HepG2 (cell line): Measurements from ENCODE around the gene TBC1D7. TPM values are rescaled to one million over a fixed set of nuclear protein-coding genes. Genes with fewer than 3 reads are reported as not detected.

Experiments
- ATAC-seq: fragments of 200-7000 bp; cut with Tn5 transposase; 3 replicates; pipeline ENCODE4 v1.9.1; 2020; ENCODE audit warnings: mild to moderate bottlenecking, moderate library complexity
- BruUV-seq: library from RNA; stranded (reverse); fragments of 400-500 nt; replicated peaks from 2 replicates; lab custom pipeline; 2021; lab: Mats Ljungman, UMichigan
- CTCF ChIA-PET: fragments of 300-600 bp; formaldehyde crosslinking; extraction: SDS; loops from one replicate; lab custom pipeline; 2021; ENCODE audit warnings: low total read pairs, inconsistent platforms, low intra/inter-chr PET ratio; lab: Yijun Ruan, JAX
- POLR2A ChIA-PET: fragments of 350-600 bp; sonication (Branson Sonifier 250); formaldehyde crosslinking; loops from one replicate; lab custom pipeline; 2020; ENCODE audit warnings: antibody characterized with exemption, inconsistent platforms; lab: Yijun Ruan, JAX
- DNase-seq: peaks from one replicate; pipeline ENCODE4 v3.0.0-alpha.2; 2015; ENCODE audit warnings: low spot score
- FAIRE-seq: peaks from 3 replicates; lab custom pipeline; 2011; peaks lifted over from hg19 to GRCh38; lab: Jason Lieb, UNC
- H2AFZ ChIP-seq: one replicate; pipeline ENCODE4 v1.6.1; 2011; ENCODE audit warnings: low read length, inconsistent platforms
- H3K27ac ChIP-seq: fragments of 300-600 bp; 3 replicates; pipeline ENCODE4 v1.8.0; 2011; ENCODE audit warnings: mixed run types, mild to moderate bottlenecking, mixed read lengths, low read length, inconsistent platforms; ENCODE audit not compliant: insufficient read depth; ENCODE audit errors: extremely low read length
- H3K27me3 ChIP-seq, 2 experiments: fragments of 200-600 bp in 1 of 2; 2 replicates in 1 of 2; 3 replicates in 1 of 2; pipeline versions ENCODE4 v1.6.0 to v1.8.0; 2011; ENCODE audit warnings: low read length in 2 of 2, mild to moderate bottlenecking in 2 of 2, moderate library complexity in 2 of 2, inconsistent platforms in 1 of 2; ENCODE audit not compliant: insufficient read depth in 2 of 2, control insufficient read depth in 1 of 2
- H3K36me3 ChIP-seq, 2 experiments: fragments of 200-600 bp in 1 of 2; replicated peaks in 1 of 2; 2 replicates in 1 of 2; 3 replicates in 1 of 2; pipeline versions ENCODE4 v1.5.1 to v1.8.0; 2011; ENCODE audit warnings: low read length in 2 of 2, inconsistent platforms in 1 of 2; ENCODE audit not compliant: insufficient read depth in 2 of 2, control insufficient read depth in 1 of 2
- H3K4me1 ChIP-seq: 2 replicates; pipeline ENCODE4 v1.5.1; 2012; ENCODE audit warnings: low read length, inconsistent platforms; ENCODE audit not compliant: insufficient read depth
- H3K4me2 ChIP-seq: 2 replicates; pipeline ENCODE4 v1.6.0; 2011; ENCODE audit warnings: low read depth, low read length, inconsistent platforms
- H3K4me3 ChIP-seq, 3 experiments: fragments of 200-600 bp in 1 of 3; sonication (generic), shearing (Covaris generic) in 1 of 3; replicated peaks in 1 of 3; 2 replicates each; pipeline ENCODE4 v1.5.1; 2011 to 2016; ENCODE audit warnings: low read length in 3 of 3, inconsistent platforms in 2 of 3, low read depth in 2 of 3, mild to moderate bottlenecking in 2 of 3, control low read depth in 1 of 3, mixed read lengths in 1 of 3; ENCODE audit not compliant: insufficient read depth in 1 of 3
- H3K79me2 ChIP-seq: one replicate; pipeline ENCODE4 v1.6.1; 2011; ENCODE audit warnings: low read length, inconsistent platforms; ENCODE audit not compliant: insufficient read depth
- H3K9ac ChIP-seq: 2 replicates; pipeline ENCODE4 v1.6.0; 2011; ENCODE audit warnings: mild to moderate bottlenecking, low read depth, low read length, inconsistent platforms; ENCODE audit not compliant: insufficient read depth
- H3K9me3 ChIP-seq: 2 replicates; pipeline ENCODE4 v1.5.1; 2012; ENCODE audit warnings: mild to moderate bottlenecking, low read length
- H4K20me1 ChIP-seq: 2 replicates; pipeline ENCODE4 v1.6.0; 2011; ENCODE audit warnings: inconsistent platforms, mild to moderate bottlenecking, low read length, moderate library complexity; ENCODE audit not compliant: insufficient read depth
- MAFF ChIP-seq: IDR thresholded peaks from 2 replicates; pipeline ENCODE4 v1.6.1; 2011; ENCODE audit warnings: low read depth, low read length, improper control_type of control experiment
- MXD4 ChIP-seq: IDR thresholded peaks from 2 replicates; pipeline ENCODE4 v1.6.1; 2016; ENCODE audit warnings: mild to moderate bottlenecking, missing biosample characterization, missing genetic modification reagents
- NCOA1 ChIP-seq: sonication (generic); formaldehyde crosslinking; IDR thresholded peaks from 2 replicates; pipeline ENCODE4 v1.9.0; 2021; ENCODE audit warnings: missing genetic modification reagents
- NCOA5 ChIP-seq: sonication (generic); formaldehyde crosslinking; IDR thresholded peaks from 2 replicates; pipeline ENCODE4 v1.4.0; 2020; ENCODE audit warnings: missing genetic modification reagents
- NFIC ChIP-seq: IDR thresholded peaks from 2 replicates; pipeline ENCODE4 v1.6.1; 2012; ENCODE audit warnings: mild to moderate bottlenecking, low read length, inconsistent platforms
- ONECUT2 ChIP-seq: sonication (generic); formaldehyde crosslinking; IDR thresholded peaks from 2 replicates; pipeline ENCODE4 v1.4.0; 2020; ENCODE audit warnings: missing genetic modification reagents
- POLR2AphosphoS2 ChIP-seq: IDR thresholded peaks from 2 replicates; pipeline ENCODE4 v1.6.1; 2011; ENCODE audit warnings: low read depth, low read length, improper control_type of control experiment
- POLR2G ChIP-seq: fragments of 200-400 bp; formaldehyde crosslinking; IDR thresholded peaks from 2 replicates; pipeline ENCODE4 v1.6.1; 2018; ENCODE audit warnings: mild to moderate bottlenecking, low read depth, low read length, moderate library complexity
- PRPF4 ChIP-seq: fragments of 200-400 bp; formaldehyde crosslinking; IDR thresholded peaks from 2 replicates; pipeline ENCODE4 v1.6.1; 2016; ENCODE audit warnings: low read length, low read depth; ENCODE audit not compliant: poor library complexity, severe bottlenecking
- ZC3H4 ChIP-seq: sonication (generic); formaldehyde crosslinking; IDR thresholded peaks from 2 replicates; pipeline ENCODE4 v1.4.0; 2020; ENCODE audit warnings: missing genetic modification reagents, borderline replicate concordance
- ZFY ChIP-seq: sonication (generic); formaldehyde crosslinking; IDR thresholded peaks from 2 replicates; pipeline ENCODE4 v1.4.0; 2020; ENCODE audit warnings: missing genetic modification reagents
- ZNF510 ChIP-seq: sonication (generic); formaldehyde crosslinking; IDR thresholded peaks from 2 replicates; pipeline ENCODE4 v1.4.0; 2020; ENCODE audit warnings: low read depth, mild to moderate bottlenecking, missing genetic modification reagents
- ZNF761 ChIP-seq: sonication (generic); formaldehyde crosslinking; conservative IDR thresholded peaks from 2 replicates; pipeline ENCODE4 v1.4.0; 2020; ENCODE audit warnings: mild to moderate bottlenecking, missing genetic modification reagents
- in situ Hi-C: cut with HindIII; loops from 2 replicates; pipeline ENCODE4 v1.10.0; 2017; ENCODE audit warnings: low pct_unique_long_range_greater_than_20kb; ENCODE audit not compliant: extremely low pct_ligation_motif_present
- intact Hi-C: fragments of 100-400 bp; cut with micrococcal nuclease; formaldehyde crosslinking; loops from one replicate; pipeline ENCODE4 v1.10.0; 2022; ENCODE audit not compliant: unreplicated experiment
- polyA plus RNA-seq, 8 experiments: library from polyadenylated mRNA; depleted of rRNA in 3 of 8; stranded (reverse) in 7 of 8; unstranded in 1 of 8; fragments of >200 nt; fragmentation: Illumina TruSeq in 4 of 8; extraction: Trizol in 4 of 8; gene quantifications; 2 replicates each; pipeline versions ENCODE4 v1.2.1 to v1.2.3, GENCODE V29; 2011 to 2016; ENCODE audit warnings: low read depth in 4 of 8, missing spikeins in 1 of 8, mixed read lengths in 1 of 8; ENCODE audit not compliant: insufficient read depth in 1 of 8
- total RNA-seq, 5 experiments: library from RNA; depleted of rRNA; stranded (reverse); fragments of >200 nt; fragmentation: Illumina TruSeq; extraction: Trizol; gene quantifications; 2 replicates each; pipeline ENCODE4 v1.2.3, GENCODE V29; 2016; ENCODE audit warnings: low read depth in 1 of 5
- TF ChIP-seq, protein P1 (sequence below): sonication (generic); formaldehyde crosslinking; IDR thresholded peaks from 2 replicates; pipeline ENCODE4 v1.8.0; 2022; ENCODE audit warnings: missing genetic modification reagents, low read depth, mild to moderate bottlenecking, borderline replicate concordance
- TF ChIP-seq, protein P2 (sequence below): sonication (generic); formaldehyde crosslinking; IDR thresholded peaks from 2 replicates; pipeline ENCODE4 v1.5.1; 2020; ENCODE audit warnings: missing genetic modification reagents, mild to moderate bottlenecking, borderline replicate concordance

The TBC1D7 gene
- total and polyA plus RNA-seq, 2 of the 13 experiments (the other 11 are each of a cell fraction or from before 2014, with no cell fraction given): 23.3 to 30.8 TPM

GRCh38 chr6:13315896-13316295 is 12.4 kb downstream of the TBC1D7 start (continued):
- TF ChIP-seq ZNF510 (CRISPR knock-in tag): no peak
- TF ChIP-seq, all 625 proteins: peak for 0

DNA sequence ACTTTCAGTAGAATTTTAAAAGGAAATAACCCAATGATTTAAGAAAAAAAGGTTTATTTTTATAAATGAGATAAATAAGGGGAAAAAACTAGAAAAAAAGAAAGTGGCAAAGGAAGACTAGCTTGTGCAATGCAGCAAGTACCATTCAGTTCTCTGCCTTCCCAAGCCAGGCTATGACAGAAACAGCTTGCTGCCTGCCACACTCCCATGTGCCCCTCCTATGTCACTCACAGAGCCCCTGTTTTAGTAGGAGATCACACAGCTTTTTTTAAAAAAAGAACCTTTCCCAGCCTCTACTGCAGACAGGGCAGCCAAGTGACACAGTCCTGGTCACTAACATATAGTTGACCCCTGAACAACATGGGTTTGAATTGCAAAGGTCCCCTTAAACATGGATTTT is 13.5 kb downstream of the TBC1D7 start:
- ChIA-PET POLR2A (no interaction called here), CTCF (no interaction called here)
- FAIRE-seq (no peak), ATAC-seq (no peak), DNase-seq (no peak)
- in situ Hi-C loops (no loop called here), intact Hi-C loops (no loop called here)
- Histone ChIP-seq H3K4me3 (no peak overlapping the region), H3K4me2 (no peak overlapping the region), H4K20me1 (no peaks in the 10 kb centered on the region), H2AFZ (no peak overlapping the region), H3K9me3 (no peaks in the 10 kb centered on the region), H3K9ac (no peak overlapping the region), H3K27me3 (no peaks in the 10 kb centered on the region), H3K79me2 (no peaks in the 10 kb centered on the region), H3K36me3 (peaks cover 12 to 55% of the 10 kb centered on the region in 2 experiments), H3K27ac (no peak overlapping the region), H3K4me1 (peaks cover 6% of the 10 kb centered on the region)
- BruUV-seq: no TSS peak
- TF ChIP-seq, protein P1, sequence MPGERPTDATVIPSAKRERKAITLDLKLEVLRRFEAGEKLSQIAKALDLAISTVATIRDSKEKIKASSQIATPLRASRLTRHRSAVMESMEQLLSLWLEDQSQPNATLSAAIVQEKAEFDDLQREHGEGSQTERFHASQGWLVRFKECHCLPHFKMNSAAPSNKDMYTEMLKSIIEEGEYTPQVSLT (CRISPR knock-in tag): no peak
- TF ChIP-seq, protein P2, sequence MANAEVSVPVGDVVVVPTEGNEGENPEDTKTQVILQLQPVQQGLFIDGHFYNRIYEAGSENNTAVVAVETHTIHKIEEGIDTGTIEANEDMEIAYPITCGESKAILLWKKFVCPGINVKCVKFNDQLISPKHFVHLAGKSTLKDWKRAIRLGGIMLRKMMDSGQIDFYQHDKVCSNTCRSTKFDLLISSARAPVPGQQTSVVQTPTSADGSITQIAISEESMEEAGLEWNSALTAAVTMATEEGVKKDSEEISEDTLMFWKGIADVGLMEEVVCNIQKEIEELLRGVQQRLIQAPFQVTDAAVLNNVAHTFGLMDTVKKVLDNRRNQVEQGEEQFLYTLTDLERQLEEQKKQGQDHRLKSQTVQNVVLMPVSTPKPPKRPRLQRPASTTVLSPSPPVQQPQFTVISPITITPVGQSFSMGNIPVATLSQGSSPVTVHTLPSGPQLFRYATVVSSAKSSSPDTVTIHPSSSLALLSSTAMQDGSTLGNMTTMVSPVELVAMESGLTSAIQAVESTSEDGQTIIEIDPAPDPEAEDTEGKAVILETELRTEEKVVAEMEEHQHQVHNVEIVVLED (CRISPR knock-in tag): no peak
- TF ChIP-seq ZFY: no peak
- no peak for TF ChIP-seq ZC3H4 (CRISPR knock-in tag)
- no peak for TF ChIP-seq NFIC
- TF ChIP-seq ZNF761 (CRISPR knock-in tag): no peak
- no peak for TF ChIP-seq NCOA5 (CRISPR knock-in tag)
- no peak for TF ChIP-seq MXD4
- TF ChIP-seq POLR2AphosphoS2: no peak
- TF ChIP-seq ONECUT2: no peak
- TF ChIP-seq POLR2G: no peak
- no peak for TF ChIP-seq MAFF
- no peak for TF ChIP-seq NCOA1 (CRISPR knock-in tag)
- no peak for TF ChIP-seq PRPF4
